ENCODE measurements around the gene GNAQ. TPM values are rescaled to one million over a fixed set of nuclear protein-coding genes. Genes with fewer than 3 reads are reported as not detected.
A peak's percentile ranks its signal among the peaks of the same experiment; 100 is the strongest.

Gene GNAQ
- polyA plus RNA-seq, 1 donor (not counting 4 experiments of a cell fraction or from before 2014, with no cell fraction given), result 64.3 TPM

GRCh38 chr9:78026416-78026815, 5.2 kb downstream of the GNAQ start:
- peaks cover 94% of the 10 kb centered on the region for H3K79me2 ChIP-seq (ENCODE audit: control insufficient read depth, insufficient read depth, low read length)
- H2AFZ ChIP-seq (ENCODE audit: control insufficient read depth, low read length), result no peak overlapping the region
- H3K27ac ChIP-seq (ENCODE audit: control insufficient read depth, insufficient read depth, low read length), result no peak overlapping the region
- FAIRE-seq, result peak; percentile 23
- H3K4me1 ChIP-seq (ENCODE audit: control insufficient read depth, extremely low read depth, insufficient read depth, low read length), result peaks cover 31% of the 10 kb centered on the region
- TF ChIP-seq EZH2 (IDR thresholded peaks at IDR 0.05; ENCODE audit: low read length) (no peak), CTCF (optimal IDR thresholded peaks at IDR 0.05 in 1 of 3, IDR thresholded peaks at IDR 0.05 in 1 of 3, conservative IDR thresholded peaks at IDR 0.05 in 1 of 3; ENCODE audit: extremely low read depth in 1 of 3, insufficient read depth in 2 of 3, low read length in 3 of 3) (no peak)
- H3K9ac ChIP-seq (ENCODE audit: control insufficient read depth, extremely low read depth, insufficient read depth, low read length), result no peak overlapping the region
- peaks cover 6% of the 10 kb centered on the region for H4K20me1 ChIP-seq (ENCODE audit: control insufficient read depth, extremely low read depth, insufficient read depth, low read length)
- H3K27me3 ChIP-seq (ENCODE audit: control insufficient read depth, extremely low read depth, insufficient read depth, low read length), result no peaks in the 10 kb centered on the region
- dilution Hi-C loops (cut with MboI; ENCODE audit: extremely low pct_ligation_motif_present, low sequenced_read_pairs), result no loop called here
- no peaks in the 10 kb centered on the region for H3K9me3 ChIP-seq (ENCODE audit: control insufficient read depth, low read depth, low read length)
- DNase-seq (ENCODE audit: low read depth, low spot score), result no peak
- H3K36me3 ChIP-seq (ENCODE audit: control insufficient read depth in 2 of 2, extremely low read depth in 1 of 2, insufficient read depth in 2 of 2, low read length in 2 of 2), result no peaks in the 10 kb centered on the region
- H3K4me2 ChIP-seq (ENCODE audit: control insufficient read depth, extremely low read depth, insufficient read depth, low read depth, low read length), result peak overlapping the region; percentile 52
- H3K9me1 ChIP-seq (ENCODE audit: control insufficient read depth, extremely low read depth, insufficient read depth, low read length), result no peaks in the 10 kb centered on the region
- peak overlapping the region in 1 of 3 experiments; percentile 40 for H3K4me3 ChIP-seq (ENCODE audit: control insufficient read depth in 2 of 3, extremely low read depth in 1 of 3, insufficient read depth in 2 of 3, low read depth in 1 of 3, low read length in 3 of 3)

GRCh38 chr9:78025186-78025585, 6.4 kb downstream of the GNAQ start:
- peaks cover 96% of the 10 kb centered on the region for H3K79me2 ChIP-seq (ENCODE audit: control insufficient read depth, insufficient read depth, low read length)
- peaks cover 31% of the 10 kb centered on the region for H3K4me1 ChIP-seq (ENCODE audit: control insufficient read depth, extremely low read depth, insufficient read depth, low read length)
- H3K4me2 ChIP-seq (ENCODE audit: control insufficient read depth, extremely low read depth, insufficient read depth, low read depth, low read length), result no peak overlapping the region
- H3K9me3 ChIP-seq (ENCODE audit: control insufficient read depth, low read depth, low read length), result no peaks in the 10 kb centered on the region
- dilution Hi-C loops (cut with MboI; ENCODE audit: extremely low pct_ligation_motif_present, low sequenced_read_pairs), result no loop called here
- H3K9me1 ChIP-seq (ENCODE audit: control insufficient read depth, extremely low read depth, insufficient read depth, low read length), result no peaks in the 10 kb centered on the region
- DNase-seq (ENCODE audit: low read depth, low spot score), result no peak
- H3K36me3 ChIP-seq (ENCODE audit: control insufficient read depth in 2 of 2, extremely low read depth in 1 of 2, insufficient read depth in 2 of 2, low read length in 2 of 2), result peaks cover 0 to 3% of the 10 kb centered on the region in 2 experiments
- peaks cover 6% of the 10 kb centered on the region for H4K20me1 ChIP-seq (ENCODE audit: control insufficient read depth, extremely low read depth, insufficient read depth, low read length)
- TF ChIP-seq CTCF (optimal IDR thresholded peaks at IDR 0.05 in 1 of 3, IDR thresholded peaks at IDR 0.05 in 1 of 3, conservative IDR thresholded peaks at IDR 0.05 in 1 of 3; ENCODE audit: extremely low read depth in 1 of 3, insufficient read depth in 2 of 3, low read length in 3 of 3) (no peak), EZH2 (IDR thresholded peaks at IDR 0.05; ENCODE audit: low read length) (no peak)
- no peak for FAIRE-seq
- no peak overlapping the region for H3K27ac ChIP-seq (ENCODE audit: control insufficient read depth, insufficient read depth, low read length)
- no peak overlapping the region for H3K4me3 ChIP-seq (ENCODE audit: control insufficient read depth in 2 of 3, extremely low read depth in 1 of 3, insufficient read depth in 2 of 3, low read depth in 1 of 3, low read length in 3 of 3)
- no peak overlapping the region for H2AFZ ChIP-seq (ENCODE audit: control insufficient read depth, low read length)
- H3K27me3 ChIP-seq (ENCODE audit: control insufficient read depth, extremely low read depth, insufficient read depth, low read length), result no peaks in the 10 kb centered on the region
- H3K9ac ChIP-seq (ENCODE audit: control insufficient read depth, extremely low read depth, insufficient read depth, low read length), result no peak overlapping the region

Data from keratinocyte (primary cell).